GM19455 (cell line): ENCODE data around the gene AEBP1.

ENCODE experiments used
- ATAC-seq: cut with Tn5 transposase; IDR thresholded peaks from one replicate; pipeline ENCODE4 v1.9.1; 2021; ENCODE audit not compliant: unreplicated experiment

Gene AEBP1

DNA sequence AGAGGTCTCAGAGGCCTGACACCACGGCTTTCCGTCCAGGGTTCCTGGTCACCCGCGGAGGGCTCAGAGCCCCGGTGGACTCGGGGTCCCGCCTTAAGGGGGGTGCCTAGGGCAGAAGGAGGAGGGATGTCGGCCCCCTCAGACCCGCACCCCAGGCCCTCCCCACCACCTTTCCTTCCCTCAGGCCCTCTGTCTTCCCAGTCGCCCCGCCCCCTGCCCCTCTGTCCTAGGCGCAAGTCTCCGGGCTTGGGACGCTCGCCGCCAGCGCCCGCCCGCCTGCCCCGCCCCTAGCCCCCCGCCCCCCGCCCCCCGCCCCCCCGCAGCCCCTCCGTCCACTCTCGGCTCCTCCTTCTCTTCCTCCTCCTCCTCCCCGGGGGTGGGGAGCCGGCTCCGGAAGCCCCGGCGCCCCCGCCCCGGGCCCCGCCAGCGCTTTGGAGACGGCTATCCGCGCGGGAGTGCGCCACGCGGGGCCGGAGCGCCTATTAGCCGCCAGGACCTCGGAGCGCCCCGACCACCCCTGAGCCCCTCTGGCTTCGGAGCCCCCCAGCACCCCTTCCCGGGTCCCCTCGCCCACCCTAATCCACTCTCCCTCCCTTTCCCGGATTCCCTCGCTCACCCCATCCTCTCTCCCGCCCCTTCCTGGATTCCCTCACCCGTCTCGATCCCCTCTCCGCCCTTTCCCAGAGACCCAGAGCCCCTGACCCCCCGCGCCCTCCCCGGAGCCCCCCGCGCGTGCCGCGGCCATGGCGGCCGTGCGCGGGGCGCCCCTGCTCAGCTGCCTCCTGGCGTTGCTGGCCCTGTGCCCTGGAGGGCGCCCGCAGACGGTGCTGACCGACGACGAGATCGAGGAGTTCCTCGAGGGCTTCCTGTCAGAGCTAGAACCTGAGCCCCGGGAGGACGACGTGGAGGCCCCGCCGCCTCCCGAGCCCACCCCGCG lies at the start of gene AEBP1:
TSS of gene AEBP1 (plus strand) at position 423 of the 937 bp plus-strand sequence. CDS start at position 744, 321 bp downstream.
- ATAC-seq, result no peak

DNA sequence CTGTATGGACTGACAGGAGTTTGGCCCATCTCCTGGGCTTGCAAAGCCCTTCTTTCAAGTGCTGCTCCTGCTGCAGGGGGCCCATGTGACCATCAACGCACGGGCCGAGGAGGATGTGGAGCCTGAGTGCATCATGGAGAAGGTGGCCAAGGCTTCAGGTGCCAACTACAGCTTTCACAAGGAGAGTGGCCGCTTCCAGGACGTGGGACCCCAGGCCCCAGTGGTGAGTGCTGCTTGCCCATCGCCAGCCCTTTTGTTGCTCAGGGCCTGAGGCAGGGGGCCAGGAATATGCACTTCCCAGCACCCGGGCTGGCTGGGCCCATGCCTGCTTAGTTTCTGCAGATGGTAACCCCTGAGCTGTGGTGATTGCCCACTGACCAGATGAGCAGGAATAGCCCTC lies 47.5 kb upstream of the AEBP1 start:
- no peak for ATAC-seq

DNA sequence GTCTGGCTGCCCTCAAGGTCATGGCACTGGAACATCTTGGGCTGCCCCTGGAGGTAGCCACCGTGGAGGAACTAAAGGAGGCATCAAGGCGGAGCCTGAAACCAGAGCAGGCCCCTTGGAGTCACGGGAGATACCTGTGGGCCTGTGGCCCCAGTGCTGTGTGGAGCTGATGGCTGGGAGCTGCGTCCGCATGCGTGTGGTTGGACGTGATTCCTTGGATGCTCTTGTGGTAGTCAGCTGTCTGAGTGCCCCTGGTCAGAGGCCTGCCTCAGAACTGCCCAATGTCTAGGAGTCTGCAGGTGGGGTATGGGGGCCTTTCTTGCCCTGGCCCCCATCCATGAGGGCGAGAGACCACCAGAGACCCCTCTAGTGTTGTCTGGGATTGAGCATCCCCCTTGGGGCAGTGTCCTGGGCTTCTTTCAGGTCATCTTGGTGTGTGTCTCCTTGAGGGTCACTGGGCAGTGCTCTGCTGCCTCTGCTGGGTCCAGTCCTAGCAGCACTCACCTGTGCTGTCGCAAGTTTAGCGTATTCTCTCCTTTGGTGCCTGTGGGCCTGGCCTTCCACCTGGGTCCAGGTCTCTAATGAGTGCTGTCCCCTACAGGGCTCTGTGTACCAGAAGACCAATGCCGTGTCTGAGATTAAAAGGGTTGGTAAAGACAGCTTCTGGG lies 46.8 kb upstream of the AEBP1 start:
- ATAC-seq, result no peak

- ATAC-seq, result no peak
These were observed 46.0 kb upstream of the AEBP1 start for GRCh38 chr7:44057849-44058758.

GRCh38 chr7:44058759-44059218 lies 45.4 kb upstream of the AEBP1 start:
- no peak for ATAC-seq

GRCh38 chr7:44059219-44060090 lies 44.7 kb upstream of the AEBP1 start:
- ATAC-seq, result no peak

DNA sequence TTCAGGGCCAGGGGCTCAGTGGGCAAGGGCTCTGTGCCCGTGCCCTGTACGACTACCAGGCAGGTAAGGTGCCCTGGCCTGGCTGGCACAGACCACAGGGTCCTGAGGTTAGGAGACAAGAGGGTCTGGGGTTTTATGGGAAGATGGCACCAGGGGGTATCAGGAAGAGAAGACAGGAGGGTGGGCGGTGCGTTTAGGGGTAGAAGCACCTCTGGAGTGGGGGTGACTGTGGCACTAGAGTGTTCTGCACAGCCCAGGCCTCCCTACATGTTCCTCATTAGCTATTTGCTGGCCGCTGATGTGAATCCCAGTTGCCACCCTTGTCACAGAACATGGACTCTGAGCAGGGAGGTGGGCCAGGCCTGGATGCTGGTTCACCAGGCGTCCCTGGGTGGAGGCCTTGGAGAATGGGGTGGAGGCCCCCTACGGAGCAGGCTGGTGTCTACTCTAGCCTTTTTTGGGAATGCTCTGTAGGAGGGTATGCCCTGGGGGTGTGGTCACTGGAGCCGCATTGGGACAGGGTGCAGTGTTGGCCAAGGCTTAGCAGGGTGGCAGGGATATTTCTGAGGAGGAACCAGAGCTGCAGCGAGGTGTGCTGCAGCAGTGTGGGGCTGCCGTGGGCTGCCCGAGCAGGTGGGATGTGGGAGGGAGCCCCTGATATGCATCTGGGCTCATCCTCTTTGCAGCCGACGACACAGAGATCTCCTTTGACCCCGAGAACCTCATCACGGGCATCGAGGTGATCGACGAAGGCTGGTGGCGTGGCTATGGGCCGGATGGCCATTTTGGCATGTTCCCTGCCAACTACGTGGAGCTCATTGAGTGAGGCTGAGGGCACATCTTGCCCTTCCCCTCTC lies 43.8 kb upstream of the AEBP1 start:
- ATAC-seq, result no peak

GRCh38 chr7:44060948-44061644 lies 43.0 kb upstream of the AEBP1 start:
- ATAC-seq, result no peak

DNA sequence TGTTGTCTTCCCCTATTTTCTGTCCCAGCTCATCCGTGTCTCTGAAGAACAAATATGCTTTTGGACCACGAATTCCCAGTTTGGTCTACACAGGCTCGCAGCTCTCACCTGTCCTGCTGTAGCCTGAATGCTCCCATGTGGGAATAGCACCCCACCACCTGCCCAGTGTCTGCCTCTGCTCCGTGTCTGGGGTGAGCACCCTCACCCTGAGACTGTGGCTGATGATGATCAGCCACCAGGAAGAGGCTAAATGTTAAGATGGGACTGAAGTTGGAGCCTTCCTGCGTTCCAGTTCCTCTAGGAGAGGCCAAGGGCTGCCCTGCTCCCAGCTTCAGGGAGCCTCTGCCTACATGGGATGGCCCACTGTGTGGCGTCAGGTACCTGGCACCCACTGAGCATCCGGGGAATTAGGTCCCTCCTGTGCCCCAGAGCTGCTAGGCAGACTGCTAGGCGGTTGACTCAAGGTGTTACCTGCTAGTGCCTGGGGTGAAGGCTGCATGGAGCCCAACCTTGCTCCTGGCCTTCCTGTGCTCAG lies 42.4 kb upstream of the AEBP1 start:
- ATAC-seq, result no peak

DNA sequence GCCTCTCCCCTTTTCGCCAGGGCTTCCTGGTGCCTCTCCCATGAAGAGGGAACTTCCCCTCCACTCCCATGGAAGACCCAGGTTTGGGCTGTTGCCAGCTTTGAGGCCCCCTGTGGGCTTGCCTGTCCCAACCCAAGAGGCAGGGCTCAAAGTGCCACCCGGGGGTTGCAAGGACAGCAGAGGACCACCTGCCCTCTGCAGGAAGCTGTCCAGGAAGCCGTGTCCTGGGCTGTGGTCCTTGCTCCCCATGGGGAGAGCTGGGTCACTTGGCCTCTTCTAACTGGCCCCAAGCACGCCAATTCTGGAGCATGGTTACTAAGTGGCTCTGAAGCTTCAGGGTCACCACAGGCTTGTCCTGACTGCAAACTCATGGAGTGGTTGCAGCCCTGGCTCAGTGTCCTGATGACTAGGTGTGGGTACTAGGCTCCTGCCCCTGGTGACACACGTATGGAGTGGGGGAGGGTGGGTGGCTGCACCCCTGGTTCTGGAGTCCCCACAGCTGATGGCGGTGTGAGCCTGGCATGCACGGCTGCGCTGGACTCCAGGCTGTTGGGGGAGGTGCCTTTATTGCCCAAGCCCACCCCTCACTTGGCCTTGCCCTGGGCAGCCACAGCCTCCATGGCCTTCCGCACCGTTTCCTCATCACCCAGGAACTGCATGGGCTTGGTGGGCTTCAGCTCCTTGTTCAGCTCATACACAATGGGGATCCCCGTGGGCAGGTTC lies 41.8 kb upstream of the AEBP1 start:
- ATAC-seq, result no peak

- ATAC-seq, result no peak
These were observed 41.2 kb upstream of the AEBP1 start for GRCh38 chr7:44062903-44063295.

DNA sequence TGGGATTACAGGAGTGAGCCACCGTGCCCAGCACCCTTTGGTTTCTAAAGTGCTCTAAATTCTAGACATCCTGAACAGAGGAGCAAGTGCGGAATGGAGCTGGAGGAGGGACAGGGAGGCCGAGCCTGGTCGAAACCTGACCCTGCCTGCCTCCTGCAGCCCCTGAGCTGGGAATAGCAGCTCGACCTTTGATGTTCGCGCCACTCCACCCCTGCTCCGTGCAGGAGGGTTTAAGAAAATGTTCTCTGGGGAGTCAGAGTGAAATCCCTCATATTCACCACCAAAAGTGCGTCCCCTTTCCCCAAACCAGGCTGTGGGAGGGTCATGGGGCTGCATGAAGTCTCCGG lies 40.6 kb upstream of the AEBP1 start:
- no peak for ATAC-seq

GRCh38 chr7:44063894-44064651 lies 40.1 kb upstream of the AEBP1 start:
- no peak for ATAC-seq

DNA sequence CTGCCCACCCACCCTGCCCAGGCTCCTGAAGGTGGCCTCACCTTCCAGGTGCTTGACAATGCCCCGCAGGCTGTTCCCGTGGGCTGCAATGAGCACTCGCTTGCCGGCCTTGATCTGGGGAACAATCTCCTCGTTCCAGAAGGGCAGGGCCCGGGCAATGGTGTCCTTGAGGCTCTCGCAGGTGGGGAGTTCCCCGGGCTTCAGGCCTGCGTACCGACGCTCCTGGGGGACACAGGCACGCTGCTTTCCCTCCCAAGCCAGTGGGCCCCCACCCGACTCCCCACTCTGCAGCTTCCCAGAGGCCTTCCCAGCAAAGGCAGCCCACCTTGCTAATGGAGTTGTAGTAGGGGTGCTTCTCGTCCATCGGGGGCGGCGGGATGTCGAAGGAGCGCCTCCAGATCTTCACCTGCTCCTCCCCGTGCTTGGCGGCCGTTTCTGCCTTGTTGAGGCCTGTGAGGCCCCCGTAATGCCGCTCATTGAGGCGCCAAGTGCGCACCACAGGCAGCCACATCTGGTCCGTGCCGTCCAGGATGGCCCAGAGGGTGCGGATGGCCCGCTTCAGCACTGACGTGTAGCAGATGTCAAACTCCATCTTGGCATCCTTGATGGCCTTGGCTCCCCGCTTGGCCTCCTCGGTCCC lies 39.2 kb upstream of the AEBP1 start:
- no peak for ATAC-seq

GRCh38 chr7:44065431-44066110 lies 38.6 kb upstream of the AEBP1 start, which contains the start of gene PGAM2:
TSS of gene PGAM2 (minus strand) at chr7:44065567. CDS start at chr7:44065529, 38 bp downstream.
- no peak for ATAC-seq

- ATAC-seq, result no peak
These were observed 38.1 kb upstream of the AEBP1 start for GRCh38 chr7:44066111-44066460.
